Ureter (tissue), 1 donor: ENCODE results near the gene LRP3. TPM values are rescaled to one million over a fixed set of nuclear protein-coding genes. Genes with fewer than 3 reads are reported as not detected.
A peak's percentile ranks its signal among the peaks of the same experiment; 100 is the strongest.
"Not testable (repeated sequence)": the region's sequence is repeated elsewhere in the genome, so short reads cannot be mapped to it uniquely, and the experiment has no call there.

Experiments used
- DNase-seq: peaks from one replicate; pipeline ENCODE4 v3.0.0-alpha.2; 2020; ENCODE audit warnings: low spot score
- total RNA-seq: library from RNA; stranded (reverse); gene quantifications from one replicate; pipeline ENCODE4 v1.2.4, GENCODE V29; 2023
- donor health status: DM: yes; HTN: yes; CAD: no.

The LRP3 gene
- total RNA-seq = 15.0 TPM

- DNase-seq = no peak
These were observed at the start of gene LRP3 for GRCh38 chr19:33193865-33194362. TSS of gene LRP3 (plus strand) at chr19:33194330. CDS start at chr19:33194786, 456 bp downstream.

GRCh38 chr19:33146209-33146608 is 47.9 kb upstream of the LRP3 start:
- DNase-seq = no peak

- no peak for DNase-seq
These were observed 46.6 kb upstream of the LRP3 start for GRCh38 chr19:33147538-33147937.

- no peak for DNase-seq
These were observed 43.1 kb upstream of the LRP3 start for GRCh38 chr19:33150852-33151518.

- no peak for DNase-seq
These were observed 42.0 kb upstream of the LRP3 start for GRCh38 chr19:33152176-33152575.

DNA sequence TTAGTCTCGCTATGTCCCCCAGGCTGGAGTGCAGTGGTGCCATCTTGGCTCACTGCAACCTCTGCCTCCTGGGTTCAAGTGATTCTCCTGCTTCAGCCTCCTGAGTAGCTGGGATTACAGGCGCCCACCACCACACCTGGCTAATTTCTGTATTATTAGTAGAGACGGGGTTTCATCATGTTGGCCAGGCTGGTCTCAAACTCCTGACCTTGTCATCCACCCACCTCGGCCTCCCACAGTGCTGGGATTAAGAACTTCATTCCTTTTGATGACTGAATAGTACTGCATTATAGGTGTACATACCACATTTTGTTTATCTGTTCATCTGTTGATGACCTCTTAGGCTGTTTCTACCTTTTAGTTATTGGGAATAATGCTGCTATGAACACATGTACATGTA is 41.5 kb upstream of the LRP3 start:
- DNase-seq = not testable (repeated sequence)

DNA sequence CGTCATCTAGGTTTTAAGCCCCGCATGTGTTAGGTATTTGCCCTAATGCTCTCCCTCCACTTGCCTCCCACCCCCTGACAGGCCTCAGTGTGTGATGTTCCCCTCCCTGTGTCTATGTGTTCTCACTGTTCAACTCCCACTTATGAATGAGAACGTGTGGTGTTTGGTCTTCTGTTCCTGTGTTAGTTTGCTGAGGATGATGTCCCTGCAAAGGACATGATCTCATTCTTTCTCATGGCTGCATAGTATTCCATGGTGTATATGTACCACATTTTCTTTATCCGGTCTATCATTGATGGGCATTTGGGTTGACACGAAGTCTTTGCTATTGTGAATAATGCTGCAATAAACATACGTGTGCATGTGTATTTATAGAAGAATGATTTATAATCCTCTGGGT is 39.8 kb upstream of the LRP3 start:
- not testable (repeated sequence) for DNase-seq

- DNase-seq = no peak
These were observed 37.8 kb upstream of the LRP3 start for GRCh38 chr19:33156334-33156733.

- DNase-seq = no peak
These were observed 36.2 kb upstream of the LRP3 start for GRCh38 chr19:33157906-33158305.

DNA sequence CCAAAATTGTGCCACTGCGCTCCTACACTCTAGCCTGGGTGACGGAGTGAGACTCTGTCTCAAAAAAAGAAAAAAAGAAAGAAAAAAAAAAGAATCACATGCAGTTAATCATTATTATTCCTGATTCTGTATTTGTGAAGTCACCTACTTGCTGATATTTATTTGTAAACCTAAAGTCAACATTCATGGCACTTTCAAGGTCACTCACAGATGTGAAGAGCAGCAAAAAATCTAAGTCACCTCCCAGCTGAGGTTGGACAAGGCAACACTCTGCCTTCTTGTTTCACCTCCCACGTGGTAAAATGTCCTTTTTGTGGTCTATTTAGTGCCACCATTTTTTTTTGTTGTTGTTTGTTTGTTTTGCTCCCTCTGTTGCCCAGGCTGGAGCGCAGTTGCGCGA is 35.8 kb upstream of the LRP3 start:
- no peak for DNase-seq

DNA sequence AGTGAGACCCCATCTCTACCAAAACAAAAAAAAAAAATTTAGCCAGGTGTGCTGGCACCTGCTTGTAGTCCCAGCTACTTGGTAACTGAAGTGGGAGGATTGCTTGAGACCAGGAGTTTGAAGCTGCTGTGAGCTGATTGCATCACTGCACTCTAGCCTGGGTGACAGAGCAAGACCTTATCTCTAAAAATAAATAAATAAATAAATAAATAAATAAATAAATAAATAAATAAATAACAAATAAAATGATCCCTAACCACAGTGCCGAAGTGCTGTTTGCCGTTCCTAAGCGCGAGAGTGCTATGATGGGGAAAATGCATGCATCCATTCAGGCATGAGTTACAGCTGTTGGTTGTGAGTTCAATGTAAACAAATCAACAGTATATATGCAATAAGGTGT is 35.0 kb upstream of the LRP3 start:
- DNase-seq = no peak

DNA sequence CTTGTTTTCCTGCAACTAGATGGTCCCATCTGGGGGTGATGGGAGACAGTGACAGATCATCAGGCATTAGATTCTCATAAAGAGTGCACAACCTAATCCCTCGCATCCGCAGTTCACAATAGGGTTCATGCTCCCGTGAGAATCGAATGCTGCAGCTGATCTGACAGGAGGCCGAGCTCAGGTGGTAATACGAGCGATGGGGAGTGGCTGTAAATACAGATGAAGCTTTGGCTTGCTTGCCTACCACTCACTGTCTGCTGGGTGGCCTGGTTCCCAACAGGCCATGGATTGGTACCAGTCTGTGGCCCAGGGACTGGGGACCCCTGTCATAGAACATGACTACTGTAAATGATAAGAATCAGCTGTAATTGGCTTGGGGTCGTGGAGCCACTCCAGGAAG is 34.2 kb upstream of the LRP3 start:
- no peak for DNase-seq

DNA sequence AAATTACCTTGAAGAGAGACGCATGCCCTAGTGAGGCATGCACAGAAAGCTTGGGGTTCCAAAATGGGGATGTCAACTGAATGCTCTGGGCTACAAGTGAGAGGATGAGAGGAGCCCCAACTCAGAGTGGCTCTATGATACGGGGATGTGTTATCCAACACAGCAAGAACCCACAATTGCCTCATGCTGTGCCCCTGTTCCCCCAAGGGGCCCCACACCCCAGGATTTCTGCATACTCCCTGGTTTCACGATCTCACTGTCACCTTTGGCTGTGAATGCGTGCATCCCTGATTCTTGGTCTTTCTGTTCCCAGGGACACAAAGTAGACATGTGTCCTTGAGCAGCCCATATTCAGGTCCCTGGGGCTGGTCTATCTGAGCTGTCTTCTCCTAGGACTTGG is 32.9 kb upstream of the LRP3 start:
- no peak for DNase-seq

- DNase-seq = no peak
These were observed 30.6 kb upstream of the LRP3 start for GRCh38 chr19:33163481-33163880.

DNA sequence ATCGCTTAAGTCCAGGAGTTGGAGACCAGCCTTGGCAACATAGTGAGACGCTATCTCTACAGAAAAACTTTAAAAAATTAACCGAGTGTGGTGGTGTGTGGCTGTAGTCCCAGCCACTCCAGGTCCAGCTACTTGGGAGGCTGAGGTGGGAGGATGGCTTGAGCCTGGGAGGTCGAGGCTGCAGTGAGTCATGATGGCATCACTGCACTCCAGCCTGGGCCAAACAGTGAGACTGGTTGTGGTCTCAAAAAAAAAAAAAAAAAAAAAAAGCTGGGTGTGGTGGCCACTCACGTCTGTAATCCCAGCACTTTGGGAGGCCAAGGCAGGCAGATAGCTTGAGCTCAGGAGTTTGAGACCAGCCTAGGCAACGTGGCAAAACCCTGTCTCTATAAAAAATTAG is 28.1 kb upstream of the LRP3 start:
- not testable (repeated sequence) for DNase-seq

DNA sequence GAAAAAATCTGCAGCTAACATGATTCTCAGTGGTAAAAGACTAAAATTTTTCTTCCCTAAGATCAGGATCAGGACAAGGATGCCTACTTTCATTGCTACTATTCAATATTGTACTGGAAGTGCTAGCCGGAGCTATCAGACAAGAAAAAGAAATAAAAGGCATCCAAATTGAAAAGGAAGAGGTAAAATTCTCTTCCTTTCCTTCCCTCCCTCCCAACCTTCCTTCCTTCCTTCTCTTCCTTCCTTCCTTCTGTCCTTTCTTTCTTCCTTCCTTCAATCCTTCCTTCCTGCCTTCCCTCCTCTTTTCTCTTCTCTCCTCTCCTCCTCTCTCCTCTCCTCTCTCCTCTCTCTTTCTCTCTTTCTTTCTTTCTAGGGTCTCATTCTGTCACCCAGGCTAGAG is 26.7 kb upstream of the LRP3 start:
- DNase-seq = no peak

GRCh38 chr19:33168528-33168927 is 25.6 kb upstream of the LRP3 start:
- DNase-seq = no peak

DNA sequence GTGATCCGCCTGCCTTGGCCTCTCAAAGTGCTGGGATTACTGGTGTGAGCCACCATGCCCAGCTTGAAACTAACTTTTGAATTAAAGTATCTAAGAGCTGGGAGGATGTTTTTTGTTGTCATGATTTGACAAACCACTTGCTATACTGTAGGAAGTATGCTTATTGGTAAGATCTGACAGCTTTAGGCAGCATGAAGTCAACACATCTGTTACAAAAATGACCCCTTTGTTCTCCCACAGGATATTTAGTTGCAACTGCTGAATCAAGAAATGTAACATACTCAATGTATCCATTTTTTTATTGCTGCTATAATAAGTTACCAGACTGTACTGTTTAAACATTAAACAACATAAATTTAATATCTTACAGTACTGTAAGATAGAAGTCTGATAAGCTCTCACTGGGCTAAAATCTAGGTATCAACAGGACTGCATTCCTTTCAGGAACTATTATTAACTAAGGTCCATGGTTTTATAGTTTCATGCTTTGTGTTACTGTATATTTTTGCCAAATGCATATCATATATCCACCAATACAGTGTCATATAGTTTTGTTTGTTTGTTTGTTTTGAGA is 22.8 kb upstream of the LRP3 start:
- DNase-seq = no peak

DNA sequence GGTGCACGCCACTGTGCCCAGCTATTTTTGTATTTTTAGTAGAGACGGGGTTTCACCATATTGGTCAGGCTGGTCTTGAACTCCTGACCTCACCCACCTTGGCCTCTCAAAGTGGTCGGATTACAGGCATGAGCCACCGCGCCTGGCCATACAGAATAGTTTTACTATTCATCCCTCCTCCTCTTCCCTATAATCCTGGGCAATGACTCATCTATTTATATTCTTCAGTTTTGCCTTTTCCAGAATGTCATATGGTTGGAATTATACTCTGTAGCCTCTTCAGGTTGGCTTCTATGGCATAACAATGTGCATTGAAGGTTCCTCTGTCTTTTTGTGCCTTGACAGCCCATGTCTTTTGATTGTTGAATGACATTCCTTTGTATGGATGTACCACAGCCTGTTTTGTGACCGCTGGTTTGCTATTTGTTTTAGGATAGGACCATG is 22.2 kb upstream of the LRP3 start:
- no peak for DNase-seq

DNA sequence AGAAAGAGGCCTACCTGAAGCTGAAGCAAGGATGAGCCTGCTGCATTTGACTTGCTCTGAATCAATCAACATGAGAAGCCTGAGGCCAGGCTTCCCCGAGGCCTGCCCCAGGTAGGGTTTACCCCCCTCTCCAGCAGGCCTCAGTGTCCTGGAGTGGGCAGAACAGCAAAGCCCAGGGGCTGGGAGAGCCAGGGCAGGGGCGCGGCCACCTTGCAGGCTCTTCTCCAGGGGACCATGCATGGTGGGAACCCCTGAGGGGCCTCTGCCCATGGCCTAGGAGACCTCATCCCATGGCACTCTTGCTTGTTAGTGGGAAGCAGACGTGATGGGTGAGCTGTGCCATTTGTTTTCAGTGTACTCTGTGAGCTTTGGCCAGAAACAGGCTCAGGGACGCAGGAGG is 19.9 kb upstream of the LRP3 start:
- DNase-seq = no peak

DNA sequence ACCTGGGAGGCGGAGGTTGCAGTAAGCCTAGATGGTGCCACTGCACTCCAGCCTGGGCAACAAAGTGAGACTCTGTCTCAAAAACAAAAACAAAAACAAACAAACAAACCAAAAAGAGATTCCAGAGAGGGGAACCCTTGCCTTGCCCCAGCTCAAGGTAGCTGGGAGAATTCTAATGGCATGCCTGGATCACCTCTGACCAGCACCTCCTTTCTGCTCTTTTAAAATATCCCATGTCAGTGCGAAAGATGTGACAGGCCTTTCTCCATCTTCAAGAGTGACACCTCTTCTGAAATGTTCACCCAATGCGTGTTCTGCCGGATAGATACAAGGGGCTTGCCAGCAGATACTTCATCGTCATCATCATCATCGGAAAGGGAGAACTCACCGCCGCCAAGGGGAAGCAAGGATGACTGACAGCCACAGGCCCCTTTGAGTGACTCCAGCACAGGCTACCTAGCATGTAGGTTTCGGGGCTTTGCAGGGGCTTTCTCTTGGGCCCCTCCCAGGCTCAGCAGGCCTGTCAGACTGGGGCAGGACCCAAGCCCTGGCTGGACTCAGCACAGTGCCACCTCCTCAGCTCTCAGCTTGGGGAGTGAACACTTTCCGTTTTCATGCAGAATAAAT is 18.9 kb upstream of the LRP3 start:
- no peak for DNase-seq

DNA sequence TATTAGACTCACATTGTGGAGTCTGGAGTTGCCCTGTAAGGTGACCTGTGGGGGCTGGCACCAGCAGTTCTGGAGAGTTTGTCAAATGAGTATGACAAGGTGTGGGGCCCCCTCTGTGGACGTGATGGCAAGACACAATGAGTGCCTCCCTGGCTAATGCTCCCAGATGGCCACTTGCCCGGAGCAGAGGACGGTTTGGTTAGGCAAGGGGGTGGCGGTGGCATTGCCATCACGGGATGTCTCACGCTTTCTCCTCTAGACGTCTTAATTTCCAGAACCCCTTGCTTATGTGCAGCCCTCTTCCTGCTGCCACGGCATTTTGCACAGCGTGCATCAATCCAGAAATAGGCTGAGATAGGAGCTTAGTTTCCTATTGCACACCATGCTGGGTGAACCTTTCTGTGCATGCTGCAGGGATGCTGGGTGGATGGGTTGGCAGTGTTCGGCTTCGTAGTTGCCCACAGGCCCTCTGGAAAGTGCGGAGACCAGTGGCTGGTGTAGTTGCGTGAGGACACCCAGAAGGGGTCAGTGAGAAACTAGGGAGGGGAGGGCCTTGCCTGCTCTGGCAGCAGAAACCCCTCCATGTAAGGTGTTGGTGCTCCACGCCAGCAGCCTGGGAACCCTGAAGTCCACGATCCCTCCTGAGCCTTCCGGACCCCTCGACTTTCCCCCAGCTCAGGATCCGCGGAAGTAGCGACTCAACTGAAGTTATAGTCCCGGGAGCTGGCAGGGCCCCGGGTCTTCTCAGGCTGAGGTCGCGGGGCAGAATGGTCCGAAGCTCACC is 18.1 kb upstream of the LRP3 start:
- DNase-seq = peak; percentile 61
